Thymus (tissue), 11 donors: Measurements from ENCODE around the gene ZCCHC24. TPM values are rescaled to one million over a fixed set of nuclear protein-coding genes. Genes with fewer than 3 reads are reported as not detected.
A peak's percentile ranks its signal among the peaks of the same experiment; 100 is the strongest.

Experiments
- DNase-seq, 9 donors: peaks; one replicate each; pipeline ENCODE4 v3.0.0-alpha.2; 2013; ENCODE audit warnings: low spot score in 9 of 9, low read depth in 6 of 9, missing footprints in 1 of 9
- H3K27ac ChIP-seq, 2 donors: one replicate each; pipeline ENCODE4 v1.5.1; 2013; ENCODE audit warnings: control low read depth in 1 of 2, low read depth in 1 of 2, low read length in 1 of 2, mild to moderate bottlenecking in 1 of 2, moderate library complexity in 1 of 2
- H3K27me3 ChIP-seq, 2 donors: one replicate each; pipeline ENCODE4 v1.5.1; 2013; ENCODE audit warnings: low read length in 1 of 2; ENCODE audit not compliant: control insufficient read depth in 2 of 2, insufficient read depth in 1 of 2
- H3K36me3 ChIP-seq, 2 donors: one replicate each; pipeline ENCODE4 v1.5.1; 2013; ENCODE audit warnings: low read length in 1 of 2, mild to moderate bottlenecking in 1 of 2, moderate library complexity in 1 of 2; ENCODE audit not compliant: control insufficient read depth in 2 of 2, insufficient read depth in 2 of 2
- H3K4me1 ChIP-seq, 2 donors: one replicate each; pipeline ENCODE4 v1.5.1; 2013; ENCODE audit warnings: low read length in 2 of 2; ENCODE audit not compliant: control insufficient read depth in 2 of 2, insufficient read depth in 2 of 2
- H3K4me3 ChIP-seq, 2 donors: one replicate each; pipeline ENCODE4 v1.5.1; 2013; ENCODE audit warnings: low read length in 2 of 2, control low read depth in 1 of 2, mild to moderate bottlenecking in 1 of 2
- H3K9me3 ChIP-seq, 2 donors: one replicate each; pipeline ENCODE4 v1.5.1; 2013; ENCODE audit warnings: low read length in 1 of 2, mild to moderate bottlenecking in 1 of 2; ENCODE audit not compliant: control insufficient read depth in 2 of 2, insufficient read depth in 1 of 2
- WGBS: extraction: QIAGEN DNeasy Blood & Tissue Kit; methylation state at CpG from one replicate; pipeline ENCODE4 v1.1.7; 2013; 5-methylcytosine and 5-hydroxymethylcytosine counted together
- polyA plus RNA-seq: library from polyadenylated mRNA; stranded (reverse); fragments of 200-250 nt; gene quantifications from one replicate; pipeline ENCODE4 v1.2.3, GENCODE V29; 2013
- total RNA-seq: library from RNA; stranded (reverse); fragments of 120-200 nt; gene quantifications from one replicate; pipeline ENCODE4 v1.2.4, GENCODE V29; 2013
- donor health status: healthy.

ZCCHC24 gene
- total and polyA plus RNA-seq, 2 donors, result 1.2 to 5.4 TPM

DNA sequence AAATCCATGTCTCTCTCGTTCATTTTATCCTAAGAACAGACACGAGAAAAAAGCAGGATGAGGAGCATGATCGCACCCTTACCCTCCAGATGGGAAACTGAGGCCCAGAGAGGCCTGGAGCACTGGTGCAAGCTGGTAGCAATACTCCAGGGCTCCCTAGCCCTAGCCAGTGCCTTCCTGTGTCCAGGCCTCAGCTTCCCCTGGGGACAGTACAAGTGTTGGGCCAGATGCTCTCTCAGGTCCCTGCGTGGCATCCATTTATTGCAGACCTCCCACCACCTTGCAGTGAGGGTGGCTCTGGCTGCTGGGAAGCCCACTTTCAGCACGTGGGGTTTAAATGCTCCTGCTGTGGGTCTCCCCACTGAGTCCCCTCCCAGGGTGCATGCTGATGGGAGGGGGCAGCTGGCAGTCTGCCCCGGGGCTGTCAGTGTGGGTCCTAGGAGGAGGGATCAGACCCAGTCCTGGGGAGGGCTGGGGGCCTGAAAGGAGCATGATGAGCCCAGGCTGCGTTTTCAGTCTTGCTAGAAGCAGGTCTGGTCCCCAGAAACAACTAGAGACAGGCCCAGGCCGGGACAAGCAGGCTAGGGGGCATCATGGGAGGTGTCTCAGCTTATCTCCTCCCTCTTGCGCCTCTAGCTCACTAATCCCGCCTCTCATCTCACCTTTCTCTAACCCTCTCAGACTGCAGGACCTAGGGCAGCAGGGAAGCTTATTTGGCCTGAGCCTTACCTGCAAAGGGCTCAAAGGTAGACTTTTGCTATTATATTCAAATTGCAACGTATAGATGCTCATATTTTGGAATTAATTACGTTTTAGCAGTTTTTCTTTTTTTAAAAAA is 98.8 kb downstream of the ZCCHC24 start:
- Histone ChIP-seq H3K4me1 (peaks cover 8 to 37% of the 10 kb centered on the region in 2 donors), H3K36me3 (peaks cover 22 to 30% of the 10 kb centered on the region in 2 donors), H3K27ac (peak overlapping the region in 1 of 2 donors; percentile 22), H3K4me3 (peak overlapping the region in 1 of 2 donors; percentile 18), H3K9me3 (peaks cover 0 to 9% of the 10 kb centered on the region in 2 donors), H3K27me3 (no peaks in the 10 kb centered on the region)
- DNase-seq, result no peak
- 81% methylated on average over 12 of the region's 12 CpGs for WGBS

DNA sequence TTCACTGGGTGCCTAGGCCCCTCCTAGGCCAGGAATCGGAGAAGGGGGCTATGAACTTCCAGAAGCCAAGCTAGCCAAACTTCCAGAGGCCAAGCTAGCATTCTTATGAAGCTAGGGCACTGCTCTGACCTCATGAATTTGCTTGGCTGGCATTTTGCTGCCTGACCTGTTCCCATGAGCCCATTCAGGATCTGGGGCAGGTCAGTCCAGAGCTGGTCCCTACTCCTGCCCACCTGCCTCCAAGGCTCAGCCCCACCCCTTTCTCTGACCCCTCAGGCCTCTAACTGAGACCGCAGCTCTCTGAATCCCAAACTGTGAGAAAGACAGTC is 99.4 kb downstream of the ZCCHC24 start:
- no peak overlapping the region for H3K27ac ChIP-seq
- H3K4me1 ChIP-seq, result peaks cover 8 to 37% of the 10 kb centered on the region in 2 donors
- peaks cover 19 to 25% of the 10 kb centered on the region in 2 donors for H3K36me3 ChIP-seq
- no peaks in the 10 kb centered on the region for H3K27me3 ChIP-seq
- H3K4me3 ChIP-seq, result no peak overlapping the region
- DNase-seq, result no peak
- H3K9me3 ChIP-seq, result peaks cover 0 to 9% of the 10 kb centered on the region in 2 donors
- WGBS, result 100% methylated on average over 2 of the region's 2 CpGs

- Histone ChIP-seq H3K36me3 (peaks cover 13 to 19% of the 10 kb centered on the region in 2 donors), H3K27ac (no peak overlapping the region), H3K9me3 (peaks cover 0 to 9% of the 10 kb centered on the region in 2 donors), H3K4me3 (no peak overlapping the region), H3K4me1 (peaks cover 8 to 37% of the 10 kb centered on the region in 2 donors), H3K27me3 (no peaks in the 10 kb centered on the region)
- no peak for DNase-seq
- WGBS, result 86% methylated on average over 5 of the region's 5 CpGs
These were observed 100.0 kb downstream of the ZCCHC24 start for GRCh38 chr10:79345241-79346011.

DNA sequence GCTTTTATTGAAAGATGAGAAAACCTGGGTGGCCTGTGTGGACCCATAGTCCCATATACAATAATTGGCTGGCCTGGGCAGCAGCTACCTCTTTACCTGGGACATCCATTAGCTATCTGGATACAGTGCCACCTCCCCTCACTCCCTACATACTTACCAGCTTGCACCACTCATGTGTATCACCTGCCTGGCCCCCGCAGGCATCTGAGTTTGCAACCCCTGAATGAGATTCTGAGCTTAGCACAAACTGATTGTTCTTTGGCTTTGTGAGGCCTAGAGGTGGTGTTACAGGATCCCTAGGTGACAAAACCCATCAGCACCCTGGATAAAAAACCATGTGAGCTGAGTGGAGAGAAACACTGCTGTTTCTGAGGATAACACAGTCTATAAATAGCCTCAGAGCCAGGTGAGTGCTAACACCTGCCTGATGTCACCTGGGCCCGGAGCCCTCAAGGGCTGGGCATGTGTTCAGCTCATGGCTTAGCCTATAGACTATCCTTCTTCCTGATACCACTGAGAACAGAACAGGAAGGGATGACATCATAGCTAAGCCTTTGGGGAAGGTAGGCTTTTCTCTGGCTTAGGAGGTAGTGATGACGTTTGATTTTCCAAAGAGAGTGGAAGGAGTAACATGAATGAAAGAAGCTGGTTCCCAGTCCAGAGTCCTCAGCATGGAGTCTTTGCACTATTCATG is 100.8 kb downstream of the ZCCHC24 start:
- Histone ChIP-seq H3K9me3 (peaks cover 0 to 9% of the 10 kb centered on the region in 2 donors), H3K4me3 (no peak overlapping the region), H3K4me1 (peaks cover 8 to 35% of the 10 kb centered on the region in 2 donors), H3K36me3 (peaks cover 6 to 11% of the 10 kb centered on the region in 2 donors), H3K27ac (no peak overlapping the region), H3K27me3 (no peaks in the 10 kb centered on the region)
- no peak for DNase-seq
- 93% methylated on average over 3 of the region's 3 CpGs for WGBS

DNA sequence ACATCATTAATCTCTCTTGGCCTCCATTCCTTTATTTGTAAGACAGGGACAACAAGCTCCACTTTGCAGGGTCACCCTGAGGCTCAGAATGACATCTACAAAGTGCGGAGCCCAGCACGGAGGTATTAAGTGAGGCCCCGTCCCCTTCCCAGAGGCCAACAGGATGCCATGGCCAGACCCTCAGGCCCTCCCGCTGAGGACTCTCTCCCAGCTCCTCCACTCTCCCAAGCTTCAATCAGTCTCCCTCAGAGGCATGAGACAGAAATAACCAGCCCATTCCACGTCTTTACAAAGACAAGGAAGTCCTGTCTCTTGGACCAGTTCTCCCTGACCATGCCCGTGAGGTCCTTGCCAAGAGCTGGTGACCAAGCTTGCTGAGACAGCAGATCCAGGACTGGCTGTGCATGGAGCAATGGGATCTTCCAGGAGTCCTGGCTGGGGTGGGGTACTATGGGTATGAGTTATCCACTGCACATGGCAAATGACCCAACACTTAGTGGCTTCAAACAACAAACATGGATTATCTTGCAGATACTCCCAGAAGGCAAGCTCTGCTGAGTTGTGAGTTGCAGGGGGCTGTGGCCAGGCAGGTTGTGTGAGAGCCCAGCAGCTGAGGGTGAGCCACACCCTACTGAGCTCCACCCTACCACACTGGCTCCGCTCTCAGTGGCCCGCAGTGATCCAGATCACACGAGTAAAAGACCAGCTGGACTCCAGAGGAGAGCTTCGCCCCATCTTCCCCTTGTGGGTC is 102.4 kb downstream of the ZCCHC24 start:
- Histone ChIP-seq H3K27ac (no peak overlapping the region), H3K4me1 (peaks cover 3 to 19% of the 10 kb centered on the region in 2 donors), H3K9me3 (no peaks in the 10 kb centered on the region), H3K27me3 (no peaks in the 10 kb centered on the region), H3K36me3 (no peaks in the 10 kb centered on the region), H3K4me3 (no peak overlapping the region)
- WGBS, result 96% methylated on average over 10 of the region's 10 CpGs
- no peak for DNase-seq

GRCh38 chr10:79342295-79342761 is 103.1 kb downstream of the ZCCHC24 start:
- no peak overlapping the region for H3K4me3 ChIP-seq
- no peaks in the 10 kb centered on the region for H3K36me3 ChIP-seq
- no peaks in the 10 kb centered on the region for H3K9me3 ChIP-seq
- peaks cover 3 to 16% of the 10 kb centered on the region in 2 donors for H3K4me1 ChIP-seq
- WGBS, result 99% methylated on average over 5 of the region's 5 CpGs
- H3K27ac ChIP-seq, result no peak overlapping the region
- DNase-seq, result no peak
- H3K27me3 ChIP-seq, result no peaks in the 10 kb centered on the region

DNA sequence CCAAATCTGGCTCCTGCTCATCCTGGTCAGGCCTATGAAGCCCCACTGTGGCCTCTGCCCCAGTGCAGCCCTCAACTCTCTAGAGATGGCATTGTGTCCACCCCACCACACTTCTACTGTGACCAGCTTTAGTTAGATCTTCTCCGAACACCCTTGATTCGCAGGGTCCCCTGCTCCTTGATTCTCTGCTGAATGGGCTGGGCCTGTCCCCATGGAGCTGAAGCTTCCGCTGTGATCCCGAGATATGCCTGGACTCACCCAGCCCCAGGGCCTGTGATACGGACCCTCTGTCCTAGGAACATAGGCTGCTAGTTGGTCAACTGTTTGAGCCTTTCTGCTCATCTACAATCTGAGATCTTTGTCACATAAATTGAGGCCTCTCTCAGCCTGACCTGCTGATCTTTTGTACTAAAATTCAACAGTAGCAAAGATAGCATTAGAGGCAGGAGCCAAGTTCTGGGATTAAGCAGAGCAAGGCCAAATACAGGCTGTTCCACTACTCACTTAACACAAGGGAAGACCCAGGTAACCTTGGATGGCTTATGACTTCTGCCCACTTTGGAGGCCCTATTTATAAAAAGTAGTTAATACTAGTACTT is 104.7 kb downstream of the ZCCHC24 start:
- Histone ChIP-seq H3K4me3 (no peak overlapping the region), H3K36me3 (no peaks in the 10 kb centered on the region), H3K4me1 (peaks cover 0 to 7% of the 10 kb centered on the region in 2 donors), H3K9me3 (no peaks in the 10 kb centered on the region), H3K27ac (no peak overlapping the region), H3K27me3 (no peaks in the 10 kb centered on the region)
- DNase-seq, result no peak
- 98% methylated on average over 5 of the region's 5 CpGs for WGBS

- Histone ChIP-seq H3K27ac (no peak overlapping the region), H3K9me3 (no peaks in the 10 kb centered on the region), H3K27me3 (no peaks in the 10 kb centered on the region), H3K36me3 (no peaks in the 10 kb centered on the region), H3K4me1 (no peaks in the 10 kb centered on the region), H3K4me3 (no peak overlapping the region)
- 96% methylated on average over 3 of the region's 3 CpGs for WGBS
- no peak for DNase-seq
These were observed 106.2 kb downstream of the ZCCHC24 start for GRCh38 chr10:79339266-79339665.
